Superior temporal gyrus (tissue), 1 donor: ENCODE results near the gene VTI1A.

Experiments used
- DNase-seq: peaks from one replicate; pipeline ENCODE4 v3.0.0-alpha.2; 2016; ENCODE audit errors: extremely low spot score

The VTI1A gene

GRCh38 chr10:112637901-112638300 lies 190.9 kb downstream of the VTI1A start:
- no peak for DNase-seq

GRCh38 chr10:112639298-112639697 lies 192.3 kb downstream of the VTI1A start:
- no peak for DNase-seq

GRCh38 chr10:112640638-112641037 lies 193.6 kb downstream of the VTI1A start:
- DNase-seq = no peak

- no peak for DNase-seq
These were observed 196.7 kb downstream of the VTI1A start for GRCh38 chr10:112643600-112644264.

- DNase-seq = no peak
These were observed 197.2 kb downstream of the VTI1A start for GRCh38 chr10:112644265-112644645.

- no peak for DNase-seq
These were observed 202.2 kb downstream of the VTI1A start for GRCh38 chr10:112649006-112649821.

- no peak for DNase-seq
These were observed 202.8 kb downstream of the VTI1A start for GRCh38 chr10:112649822-112650152.

- no peak for DNase-seq
These were observed 203.6 kb downstream of the VTI1A start for GRCh38 chr10:112650588-112651030.

GRCh38 chr10:112653215-112653614 lies 206.2 kb downstream of the VTI1A start:
- DNase-seq = no peak

GRCh38 chr10:112653851-112654250 lies 206.8 kb downstream of the VTI1A start:
- no peak for DNase-seq

- no peak for DNase-seq
These were observed 207.8 kb downstream of the VTI1A start for GRCh38 chr10:112654794-112655193.

- no peak for DNase-seq
These were observed 208.7 kb downstream of the VTI1A start for GRCh38 chr10:112655722-112656121.

GRCh38 chr10:112658465-112658864 lies 211.4 kb downstream of the VTI1A start:
- no peak for DNase-seq

- no peak for DNase-seq
These were observed 212.1 kb downstream of the VTI1A start for GRCh38 chr10:112658900-112659638.

- DNase-seq = no peak
These were observed 216.5 kb downstream of the VTI1A start for GRCh38 chr10:112663234-112664125.

- no peak for DNase-seq
These were observed 219.1 kb downstream of the VTI1A start for GRCh38 chr10:112666094-112666493.

- DNase-seq = no peak
These were observed 223.0 kb downstream of the VTI1A start for GRCh38 chr10:112669989-112670388.

- DNase-seq = no peak
These were observed 224.7 kb downstream of the VTI1A start for GRCh38 chr10:112671743-112672142.

- DNase-seq = no peak
These were observed 225.7 kb downstream of the VTI1A start for GRCh38 chr10:112672706-112673105.

GRCh38 chr10:112675560-112676083 lies 228.6 kb downstream of the VTI1A start:
- DNase-seq = no peak

- no peak for DNase-seq
These were observed 230.7 kb downstream of the VTI1A start for GRCh38 chr10:112677689-112678088.
